WERI-Rb-1 (cell line): Measurements from ENCODE around the gene DISP3.

Source experiments
- DNase-seq: peaks from one replicate; pipeline ENCODE4 v3.0.0-alpha.2; 2020
- H3K27ac ChIP-seq: fragments of 250-450 bp; sonication (Bioruptor Pico); 2 replicates; pipeline ENCODE4 v1.5.1; 2020; ENCODE audit warnings: mild to moderate bottlenecking, moderate library complexity
- H3K27me3 ChIP-seq: fragments of 250-450 bp; sonication (Bioruptor Pico); 2 replicates; pipeline ENCODE4 v1.5.1; 2021; ENCODE audit warnings: mild to moderate bottlenecking, low read depth, moderate library complexity; ENCODE audit not compliant: insufficient read depth, severe bottlenecking
- H3K36me3 ChIP-seq: fragments of 250-450 bp; sonication (Bioruptor Pico); 2 replicates; pipeline ENCODE4 v1.5.1; 2020; ENCODE audit warnings: mild to moderate bottlenecking, moderate library complexity
- H3K4me3 ChIP-seq: 2 replicates; pipeline ENCODE4 v1.5.1; 2011; ENCODE audit warnings: low read depth, mild to moderate bottlenecking, control low read depth, low read length
- H3K9me3 ChIP-seq: fragments of 250-450 bp; sonication (Bioruptor Pico); 2 replicates; pipeline ENCODE4 v1.5.1; 2021; ENCODE audit warnings: mild to moderate bottlenecking, moderate library complexity; ENCODE audit not compliant: severe bottlenecking
- TF ChIP-seq, protein P1 (sequence below): IDR thresholded peaks from 2 replicates; pipeline ENCODE4 v1.5.1; 2011; ENCODE audit warnings: low read depth, mild to moderate bottlenecking, control low read depth, inconsistent platforms, low read length

Gene DISP3

DNA sequence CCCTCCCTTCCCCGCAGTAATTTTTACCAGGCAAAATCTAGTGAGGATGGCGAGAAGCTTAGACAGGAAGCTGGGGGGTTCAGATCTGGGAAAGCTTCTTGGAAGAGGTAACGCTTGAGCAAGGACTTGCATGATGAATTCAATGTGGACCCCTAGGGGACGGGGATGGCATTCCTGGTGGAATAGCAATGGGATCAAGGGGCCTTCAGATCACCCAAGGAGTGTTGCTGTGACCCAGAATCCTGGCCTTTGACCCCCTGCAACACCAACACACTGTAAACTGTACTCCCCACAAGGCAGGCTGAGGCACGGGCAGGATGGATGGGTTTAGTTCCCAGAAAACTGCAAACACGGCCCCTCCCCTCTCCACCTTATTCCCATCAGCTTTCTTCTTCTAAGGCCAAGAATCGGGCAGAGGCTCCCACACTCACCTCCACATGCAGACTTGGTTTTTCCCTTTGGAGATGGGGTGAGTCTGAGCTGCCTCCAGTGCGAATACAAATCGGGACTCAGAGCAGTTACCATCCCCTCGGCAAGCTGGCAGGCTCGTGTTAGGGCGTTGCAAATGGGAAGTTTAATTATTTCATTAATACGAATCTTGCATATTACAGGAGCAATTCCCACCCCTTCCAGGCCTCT lies 20.1 kb downstream of the DISP3 start:
- no peak for DNase-seq
- no peak overlapping the region for H3K27ac ChIP-seq
- no peaks in the 10 kb centered on the region for H3K27me3 ChIP-seq
- H3K36me3 ChIP-seq = peaks cover 49% of the 10 kb centered on the region
- TF ChIP-seq, protein P1, sequence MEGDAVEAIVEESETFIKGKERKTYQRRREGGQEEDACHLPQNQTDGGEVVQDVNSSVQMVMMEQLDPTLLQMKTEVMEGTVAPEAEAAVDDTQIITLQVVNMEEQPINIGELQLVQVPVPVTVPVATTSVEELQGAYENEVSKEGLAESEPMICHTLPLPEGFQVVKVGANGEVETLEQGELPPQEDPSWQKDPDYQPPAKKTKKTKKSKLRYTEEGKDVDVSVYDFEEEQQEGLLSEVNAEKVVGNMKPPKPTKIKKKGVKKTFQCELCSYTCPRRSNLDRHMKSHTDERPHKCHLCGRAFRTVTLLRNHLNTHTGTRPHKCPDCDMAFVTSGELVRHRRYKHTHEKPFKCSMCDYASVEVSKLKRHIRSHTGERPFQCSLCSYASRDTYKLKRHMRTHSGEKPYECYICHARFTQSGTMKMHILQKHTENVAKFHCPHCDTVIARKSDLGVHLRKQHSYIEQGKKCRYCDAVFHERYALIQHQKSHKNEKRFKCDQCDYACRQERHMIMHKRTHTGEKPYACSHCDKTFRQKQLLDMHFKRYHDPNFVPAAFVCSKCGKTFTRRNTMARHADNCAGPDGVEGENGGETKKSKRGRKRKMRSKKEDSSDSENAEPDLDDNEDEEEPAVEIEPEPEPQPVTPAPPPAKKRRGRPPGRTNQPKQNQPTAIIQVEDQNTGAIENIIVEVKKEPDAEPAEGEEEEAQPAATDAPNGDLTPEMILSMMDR = no peak
- no peak overlapping the region for H3K4me3 ChIP-seq
- H3K9me3 ChIP-seq = no peaks in the 10 kb centered on the region

DNA sequence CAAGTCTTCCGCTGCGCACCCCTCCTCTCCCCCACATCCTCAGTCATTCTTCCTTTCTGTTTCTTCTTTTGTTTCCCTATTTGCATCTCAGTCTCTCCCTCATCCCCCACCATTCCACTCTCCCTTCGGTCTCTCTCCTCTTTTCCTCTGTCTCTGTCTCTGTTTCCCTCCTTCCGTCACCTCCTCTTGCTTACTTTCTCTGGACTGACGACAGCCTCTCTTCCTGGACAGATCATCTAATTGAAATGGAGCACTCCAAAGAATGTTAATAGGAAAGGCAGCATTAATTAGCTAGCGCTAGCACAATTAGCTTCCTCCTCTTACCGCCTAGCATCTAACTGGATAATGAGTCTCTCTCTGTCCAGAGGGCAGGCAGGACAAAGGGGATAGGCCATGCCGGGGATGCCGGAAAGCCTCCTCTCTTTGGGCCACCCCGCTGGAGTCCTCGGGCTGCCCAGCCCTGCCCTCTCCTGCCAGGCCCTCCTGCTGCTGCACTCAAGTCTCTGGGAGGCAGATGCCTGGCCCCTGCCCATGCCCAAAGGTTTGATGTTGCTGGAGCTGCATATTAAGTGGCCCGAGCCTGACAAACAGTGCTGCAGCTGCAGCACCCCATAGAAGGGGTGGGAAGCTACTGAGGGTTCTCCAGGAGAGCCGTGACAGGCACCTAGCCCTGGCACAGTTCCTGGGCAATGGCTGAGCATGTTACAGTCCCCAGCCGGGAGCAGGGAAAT lies 20.8 kb downstream of the DISP3 start:
- Histone ChIP-seq H3K27me3 (no peaks in the 10 kb centered on the region), H3K36me3 (peaks cover 55% of the 10 kb centered on the region), H3K27ac (no peak overlapping the region), H3K9me3 (no peaks in the 10 kb centered on the region), H3K4me3 (no peak overlapping the region)
- no peak for DNase-seq
- TF ChIP-seq, protein P1 = no peak

DNA sequence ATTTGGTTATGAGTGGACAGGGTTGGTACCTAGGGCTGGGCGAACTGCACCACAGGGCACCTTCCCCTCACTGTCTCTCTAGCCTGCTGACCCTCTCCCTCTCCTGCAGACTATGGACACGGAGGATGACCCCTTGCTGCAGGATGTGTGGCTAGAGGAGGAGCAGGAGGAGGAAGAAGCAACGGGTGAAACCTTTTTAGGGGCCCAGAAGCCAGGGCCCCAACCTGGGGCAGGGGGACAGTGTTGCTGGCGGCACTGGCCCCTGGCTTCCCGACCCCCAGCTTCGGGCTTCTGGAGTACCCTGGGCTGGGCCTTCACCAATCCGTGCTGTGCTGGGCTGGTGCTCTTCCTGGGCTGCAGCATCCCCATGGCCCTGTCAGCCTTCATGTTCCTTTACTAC lies 21.9 kb downstream of the DISP3 start:
- Histone ChIP-seq H3K27me3 (no peaks in the 10 kb centered on the region), H3K9me3 (peaks cover 5% of the 10 kb centered on the region), H3K36me3 (peaks cover 64% of the 10 kb centered on the region), H3K4me3 (no peak overlapping the region), H3K27ac (no peak overlapping the region)
- TF ChIP-seq, protein P1 = no peak
- no peak for DNase-seq

DNA sequence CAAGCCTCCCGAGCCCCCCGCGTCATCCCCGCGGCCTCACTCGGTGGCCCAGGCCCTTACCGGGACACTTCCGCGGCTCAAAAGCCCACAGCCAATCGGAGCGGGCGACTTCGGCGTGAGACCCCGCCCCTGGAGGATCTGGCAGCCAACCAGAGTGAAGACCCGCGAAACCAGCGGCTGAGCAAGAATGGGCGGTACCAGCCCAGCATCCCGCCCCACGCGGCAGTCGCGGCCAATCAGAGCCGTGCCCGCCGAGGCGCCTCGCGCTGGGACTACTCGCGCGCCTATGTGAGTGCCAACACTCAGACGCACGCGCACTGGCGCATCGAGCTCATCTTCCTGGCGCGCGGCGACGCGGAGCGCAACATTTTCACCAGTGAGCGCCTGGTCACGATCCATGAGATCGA lies 22.5 kb downstream of the DISP3 start:
- H3K4me3 ChIP-seq = no peak overlapping the region
- no peak overlapping the region for H3K27ac ChIP-seq
- H3K36me3 ChIP-seq = peaks cover 71% of the 10 kb centered on the region
- TF ChIP-seq, protein P1 = no peak
- no peaks in the 10 kb centered on the region for H3K27me3 ChIP-seq
- DNase-seq = no peak
- H3K9me3 ChIP-seq = peaks cover 5% of the 10 kb centered on the region

DNA sequence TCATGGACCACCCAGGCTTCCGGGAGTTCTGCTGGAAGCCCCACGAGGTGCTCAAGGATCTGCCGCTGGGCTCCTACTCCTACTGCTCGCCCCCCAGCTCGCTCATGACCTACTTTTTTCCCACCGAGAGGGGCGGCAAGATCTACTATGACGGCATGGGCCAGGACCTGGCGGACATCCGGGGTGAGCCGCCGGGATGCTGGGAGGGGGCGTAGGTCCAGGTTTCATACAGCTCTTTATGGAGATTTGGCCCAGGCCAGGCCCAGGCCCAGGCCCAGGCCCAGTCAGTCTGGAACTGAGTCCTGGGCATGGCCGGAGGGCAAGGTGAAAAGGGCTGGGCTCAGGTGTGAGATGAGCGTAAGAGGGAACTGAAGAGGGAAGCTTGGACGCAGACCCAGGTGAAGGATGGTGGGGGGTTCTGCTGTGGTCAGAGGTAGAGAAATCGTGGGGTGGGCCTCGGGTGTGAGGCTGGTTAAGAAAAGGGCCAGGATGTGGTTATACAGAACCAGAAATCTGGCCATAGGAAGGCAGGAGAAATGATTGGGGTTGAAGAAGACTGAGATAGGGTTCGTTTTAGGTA lies 23.0 kb downstream of the DISP3 start:
- TF ChIP-seq, protein P1 = no peak
- Histone ChIP-seq H3K36me3 (peaks cover 76% of the 10 kb centered on the region), H3K27ac (no peak overlapping the region), H3K4me3 (no peak overlapping the region), H3K27me3 (no peaks in the 10 kb centered on the region), H3K9me3 (peaks cover 8% of the 10 kb centered on the region)
- no peak for DNase-seq
